Suprapubic skin (tissue), 4 donors: ENCODE measurements around the gene R3HDM4. TPM values are rescaled to one million over a fixed set of nuclear protein-coding genes. Genes with fewer than 3 reads are reported as not detected.

Experiments used
- DNase-seq, 2 donors: peaks; one replicate each; pipeline ENCODE4 v3.0.0-alpha.2; 2019; ENCODE audit warnings: low spot score in 2 of 2
- H3K27ac ChIP-seq: fragments of 200-600 bp; sonication (generic); one replicate; pipeline ENCODE4 v1.5.1; 2019
- H3K27me3 ChIP-seq: fragments of 200-600 bp; sonication (generic); one replicate; pipeline ENCODE4 v1.5.1; 2019
- H3K36me3 ChIP-seq: fragments of 200-600 bp; sonication (generic); one replicate; pipeline ENCODE4 v1.5.1; 2019
- H3K4me1 ChIP-seq: fragments of 200-600 bp; sonication (generic); one replicate; pipeline ENCODE4 v1.5.1; 2019
- H3K4me3 ChIP-seq: fragments of 200-600 bp; sonication (generic); one replicate; pipeline ENCODE4 v1.5.1; 2019; ENCODE audit warnings: mild to moderate bottlenecking
- H3K9me3 ChIP-seq: fragments of 200-600 bp; sonication (generic); one replicate; pipeline ENCODE4 v1.5.1; 2019
- CTCF ChIP-seq, 2 donors: fragments of 200-600 bp in 1 of 2; fragments of 450-650 bp in 1 of 2; sonication (generic) in 1 of 2; IDR thresholded peaks; one replicate each; pipeline ENCODE4 v1.5.1; 2016 to 2019; ENCODE audit warnings: antibody characterized with exemption in 2 of 2, mild to moderate bottlenecking in 1 of 2, moderate library complexity in 1 of 2
- EP300 ChIP-seq: sonication (generic); formaldehyde crosslinking; IDR thresholded peaks from one replicate; pipeline ENCODE4 v1.6.1; 2017; ENCODE audit warnings: antibody characterized with exemption
- POLR2A ChIP-seq, 2 donors: fragments of 450-650 bp; IDR thresholded peaks; one replicate each; pipeline ENCODE4 v1.6.1; 2017; ENCODE audit warnings: antibody characterized with exemption in 2 of 2, mild to moderate bottlenecking in 2 of 2, moderate library complexity in 2 of 2
- POLR2AphosphoS5 ChIP-seq, 3 donors: sonication (generic); formaldehyde crosslinking; IDR thresholded peaks; one replicate each; pipeline ENCODE4 v1.6.1; 2017; ENCODE audit warnings: antibody characterized with exemption in 3 of 3
- WGBS: methylation state at CpG from one replicate; pipeline ENCODE4 v1.1.5; 2018; 5-methylcytosine and 5-hydroxymethylcytosine counted together
- total RNA-seq, 4 donors: library from RNA; depleted of rRNA; stranded (reverse); fragments of >200 nt; gene quantifications; one replicate each; pipeline ENCODE4 v1.1.0, GENCODE V29; 2016

R3HDM4 gene
- total RNA-seq, 4 donors from 2014 or later, result 41.3 to 58.3 (median 51.2) TPM

- Histone ChIP-seq H3K36me3 (no peaks in the 10 kb centered on the region), H3K9me3 (no peaks in the 10 kb centered on the region), H3K4me1 (peaks cover 47% of the 10 kb centered on the region), H3K27me3 (no peaks in the 10 kb centered on the region), H3K4me3 (no peak overlapping the region), H3K27ac (no peak overlapping the region)
- no peak for TF ChIP-seq EP300
- 95% methylated on average over 10 of the region's 10 CpGs for WGBS
- DNase-seq, result no peak
These were observed 23.1 kb upstream of the R3HDM4 start for GRCh38 chr19:936175-936546.

GRCh38 chr19:934865-935479 lies 22.0 kb upstream of the R3HDM4 start:
- TF ChIP-seq POLR2AphosphoS5 (IDR thresholded peaks at IDR 0.05) (peak in 2 of 3 donors; percentile 38 to 44), CTCF (IDR thresholded peaks at IDR 0.05) (no peak)
- H3K9me3 ChIP-seq, result no peaks in the 10 kb centered on the region
- peak overlapping the region; percentile 5 for H3K27ac ChIP-seq
- no peaks in the 10 kb centered on the region for H3K36me3 ChIP-seq
- 26% methylated on average over 14 of the region's 31 CpGs for WGBS
- peaks cover 35% of the 10 kb centered on the region for H3K4me1 ChIP-seq
- DNase-seq, result peak; percentile 88 to 91
- no peak overlapping the region for H3K4me3 ChIP-seq
- H3K27me3 ChIP-seq, result no peaks in the 10 kb centered on the region

GRCh38 chr19:934197-934840 lies 21.3 kb upstream of the R3HDM4 start:
- H3K27me3 ChIP-seq, result no peaks in the 10 kb centered on the region
- peak overlapping the region; percentile 5 for H3K27ac ChIP-seq
- no peaks in the 10 kb centered on the region for H3K9me3 ChIP-seq
- H3K4me1 ChIP-seq, result peaks cover 34% of the 10 kb centered on the region
- no peak for TF ChIP-seq POLR2A (IDR thresholded peaks at IDR 0.05)
- no peak for TF ChIP-seq EP300
- TF ChIP-seq POLR2AphosphoS5 (IDR thresholded peaks at IDR 0.05), result no peak
- 74% methylated on average over 23 of the region's 29 CpGs for WGBS
- peaks cover 4% of the 10 kb centered on the region for H3K36me3 ChIP-seq
- H3K4me3 ChIP-seq, result no peak overlapping the region
- DNase-seq, result no peak

- Histone ChIP-seq H3K9me3 (no peaks in the 10 kb centered on the region), H3K4me3 (no peak overlapping the region), H3K27ac (peak overlapping the region; percentile 7), H3K36me3 (peaks cover 8% of the 10 kb centered on the region), H3K4me1 (peaks cover 34% of the 10 kb centered on the region), H3K27me3 (no peaks in the 10 kb centered on the region)
- WGBS, result 20% methylated on average over 1 of the region's 14 CpGs
- no peak for DNase-seq
- TF ChIP-seq POLR2A (IDR thresholded peaks at IDR 0.05) (no peak), EP300 (no peak), POLR2AphosphoS5 (IDR thresholded peaks at IDR 0.05) (no peak), CTCF (IDR thresholded peaks at IDR 0.05) (no peak)
These were observed 20.5 kb upstream of the R3HDM4 start for GRCh38 chr19:933553-933882.

GRCh38 chr19:932648-933552 lies 19.9 kb upstream of the R3HDM4 start:
- peaks cover 40% of the 10 kb centered on the region for H3K4me1 ChIP-seq
- no peak for DNase-seq
- no peaks in the 10 kb centered on the region for H3K27me3 ChIP-seq
- no peak overlapping the region for H3K4me3 ChIP-seq
- H3K9me3 ChIP-seq, result no peaks in the 10 kb centered on the region
- H3K36me3 ChIP-seq, result peaks cover 8% of the 10 kb centered on the region
- WGBS, result 50% methylated on average over 20 of the region's 54 CpGs
- peak overlapping the region; percentile 7 for H3K27ac ChIP-seq
- TF ChIP-seq CTCF (IDR thresholded peaks at IDR 0.05) (no peak), POLR2AphosphoS5 (IDR thresholded peaks at IDR 0.05) (peak in 1 of 3 donors; percentile 52)
